Lower leg skin (tissue), 3 donors: Measurements from ENCODE around the gene TBPL2.

Source experiments
- POLR2A ChIP-seq, 2 donors: fragments of 450-650 bp; IDR thresholded peaks; one replicate each; pipeline ENCODE4 v1.6.1; 2016 to 2017; ENCODE audit warnings: antibody characterized with exemption in 2 of 2, mild to moderate bottlenecking in 1 of 2, moderate library complexity in 1 of 2
- TF ChIP-seq, protein P1 (sequence below), 3 donors: fragments of 450-650 bp; IDR thresholded peaks; one replicate each; pipeline ENCODE4 v1.5.1; 2016; ENCODE audit warnings: antibody characterized with exemption in 3 of 3, mild to moderate bottlenecking in 3 of 3, moderate library complexity in 2 of 3

DNA sequence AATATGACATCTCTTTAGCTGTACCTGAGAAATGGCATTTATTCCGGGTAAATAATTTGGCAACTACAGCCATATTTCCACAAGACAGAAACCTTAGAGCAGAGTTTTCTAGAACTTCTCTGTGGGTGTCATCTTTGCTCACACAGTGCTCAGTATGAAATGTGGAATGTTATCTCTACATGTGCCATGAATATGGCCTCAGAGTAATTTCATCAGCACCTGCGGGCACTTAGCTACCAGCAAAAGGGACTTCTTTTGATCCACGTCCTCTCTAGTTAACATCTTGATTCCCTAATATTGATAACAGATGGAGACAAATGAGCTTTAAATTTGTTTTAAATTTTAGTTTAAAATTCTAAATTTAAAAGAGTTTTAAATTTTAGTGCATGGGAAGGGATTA lies 25.9 kb downstream of the TBPL2 start:
- TF ChIP-seq, protein P1, sequence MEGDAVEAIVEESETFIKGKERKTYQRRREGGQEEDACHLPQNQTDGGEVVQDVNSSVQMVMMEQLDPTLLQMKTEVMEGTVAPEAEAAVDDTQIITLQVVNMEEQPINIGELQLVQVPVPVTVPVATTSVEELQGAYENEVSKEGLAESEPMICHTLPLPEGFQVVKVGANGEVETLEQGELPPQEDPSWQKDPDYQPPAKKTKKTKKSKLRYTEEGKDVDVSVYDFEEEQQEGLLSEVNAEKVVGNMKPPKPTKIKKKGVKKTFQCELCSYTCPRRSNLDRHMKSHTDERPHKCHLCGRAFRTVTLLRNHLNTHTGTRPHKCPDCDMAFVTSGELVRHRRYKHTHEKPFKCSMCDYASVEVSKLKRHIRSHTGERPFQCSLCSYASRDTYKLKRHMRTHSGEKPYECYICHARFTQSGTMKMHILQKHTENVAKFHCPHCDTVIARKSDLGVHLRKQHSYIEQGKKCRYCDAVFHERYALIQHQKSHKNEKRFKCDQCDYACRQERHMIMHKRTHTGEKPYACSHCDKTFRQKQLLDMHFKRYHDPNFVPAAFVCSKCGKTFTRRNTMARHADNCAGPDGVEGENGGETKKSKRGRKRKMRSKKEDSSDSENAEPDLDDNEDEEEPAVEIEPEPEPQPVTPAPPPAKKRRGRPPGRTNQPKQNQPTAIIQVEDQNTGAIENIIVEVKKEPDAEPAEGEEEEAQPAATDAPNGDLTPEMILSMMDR (IDR thresholded peaks at IDR 0.05), result no peak
- no peak for TF ChIP-seq POLR2A (IDR thresholded peaks at IDR 0.05)
